OCI-LY1 (cell line): ENCODE measurements around the gene ZNRF3.

Experiments
- H2AFZ ChIP-seq: fragments of 200-600 bp; sonication (generic), shearing (Covaris generic); 2 replicates; pipeline ENCODE4 v1.6.0; 2014; ENCODE audit warnings: antibody characterized with exemption, mild to moderate bottlenecking, low read length
- H3F3A ChIP-seq: fragments of 200-600 bp; sonication (generic), shearing (Covaris generic); 2 replicates; pipeline ENCODE4 v1.6.0; 2014; ENCODE audit warnings: mild to moderate bottlenecking, antibody characterized with exemption, low read length, moderate library complexity; ENCODE audit not compliant: insufficient read depth
- H3K27ac ChIP-seq: fragments of 200-600 bp; sonication (generic); 2 replicates; pipeline ENCODE4 v1.5.1; 2014; ENCODE audit warnings: low read length, mixed run types, mild to moderate bottlenecking, low read depth; ENCODE audit not compliant: poor library complexity, severe bottlenecking
- H3K27me3 ChIP-seq: fragments of 200-600 bp; sonication (generic); 2 replicates; pipeline ENCODE4 v1.6.0; 2014; ENCODE audit warnings: antibody characterized with exemption, mild to moderate bottlenecking, low read length, moderate library complexity; ENCODE audit not compliant: insufficient read depth
- H3K36me3 ChIP-seq: fragments of 200-600 bp; sonication (generic); 2 replicates; pipeline ENCODE4 v1.6.1; 2014; ENCODE audit warnings: mild to moderate bottlenecking, antibody characterized with exemption, low read length, moderate library complexity, mixed read lengths; ENCODE audit not compliant: insufficient read depth
- H3K4me1 ChIP-seq: fragments of 200-600 bp; sonication (generic); 2 replicates; pipeline ENCODE4 v1.5.1; 2014; ENCODE audit warnings: mild to moderate bottlenecking, low read length, moderate library complexity; ENCODE audit not compliant: insufficient read depth, severe bottlenecking
- H3K4me2 ChIP-seq: fragments of 200-600 bp; sonication (generic), shearing (Covaris generic); 2 replicates; pipeline ENCODE4 v1.6.1; 2014; ENCODE audit warnings: low read length
- H3K4me3 ChIP-seq: fragments of 200-600 bp; sonication (generic); 2 replicates; pipeline ENCODE4 v1.5.1; 2014; ENCODE audit warnings: low read length, low read depth, mild to moderate bottlenecking, mixed read lengths; ENCODE audit not compliant: poor library complexity, severe bottlenecking
- H3K79me2 ChIP-seq: fragments of 200-600 bp; shearing (Covaris generic); 2 replicates; pipeline ENCODE4 v1.6.1; 2016; ENCODE audit warnings: mixed run types, low read length, mixed read lengths; ENCODE audit not compliant: insufficient read depth
- H3K9ac ChIP-seq: fragments of 200-600 bp; sonication (generic), shearing (Covaris generic); 2 replicates; pipeline ENCODE4 v1.6.1; 2014; ENCODE audit warnings: mild to moderate bottlenecking, low read length, mixed read lengths
- H3K9me2 ChIP-seq: fragments of 200-600 bp; sonication (generic), shearing (Covaris generic); 2 replicates; pipeline ENCODE4 v1.6.1; 2014; ENCODE audit warnings: low read depth, mild to moderate bottlenecking, low read length, mixed read lengths
- H3K9me3 ChIP-seq: fragments of 200-600 bp; shearing (Covaris generic); 2 replicates; pipeline ENCODE4 v1.6.1; 2014; ENCODE audit warnings: low read length, mixed read lengths
- H4K20me1 ChIP-seq: fragments of 200-600 bp; sonication (generic), shearing (Covaris generic); 2 replicates; pipeline ENCODE4 v1.6.0; 2016; ENCODE audit warnings: mild to moderate bottlenecking, low read length; ENCODE audit not compliant: insufficient read depth
- EZH2 ChIP-seq: fragments of 200-600 bp; sonication (generic), shearing (Covaris generic); IDR thresholded peaks from 2 replicates; pipeline ENCODE4 v1.8.0; 2017; ENCODE audit warnings: borderline replicate concordance, mixed run types, mild to moderate bottlenecking, antibody characterized with exemption, low read length, moderate library complexity, mixed read lengths
- TF ChIP-seq, protein P1 (sequence below): fragments of 200-600 bp; sonication (generic), shearing (Covaris generic); IDR thresholded peaks from 2 replicates; pipeline ENCODE4 v1.5.1; 2017; ENCODE audit warnings: mild to moderate bottlenecking, antibody characterized with exemption, low read length, moderate library complexity, mixed read lengths

Gene ZNRF3

DNA sequence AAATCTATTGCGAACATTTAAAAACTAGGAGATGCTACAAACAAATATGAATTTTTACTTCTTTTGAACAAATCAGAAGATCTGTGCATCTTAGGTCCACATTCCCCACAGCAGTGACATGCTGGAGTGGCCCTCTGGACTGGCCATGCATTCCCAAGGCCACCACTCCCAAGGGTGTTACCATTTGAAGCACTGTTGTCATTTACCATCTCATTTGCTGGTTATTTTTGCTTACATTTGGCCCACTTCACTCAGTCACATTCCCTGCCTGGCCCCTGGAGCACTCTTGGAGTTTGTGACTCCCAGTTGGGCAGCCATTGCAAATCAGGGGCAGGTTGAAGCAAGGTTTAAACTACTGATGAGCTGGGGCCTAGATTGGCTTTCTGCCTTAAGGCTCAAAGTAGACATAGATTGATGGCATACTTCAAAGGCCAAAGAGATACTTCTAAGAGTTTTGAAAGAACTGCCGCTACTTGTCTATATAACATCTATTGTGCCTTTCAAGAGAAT, 8.5 kb upstream of the ZNRF3 start:
- Histone ChIP-seq H3K4me1 (no peaks in the 10 kb centered on the region), H3K4me3 (no peak overlapping the region), H3K27me3 (no peaks in the 10 kb centered on the region), H3K9me3 (no peaks in the 10 kb centered on the region), H3K4me2 (no peak overlapping the region), H4K20me1 (no peaks in the 10 kb centered on the region), H3K79me2 (no peaks in the 10 kb centered on the region), H3K27ac (no peak overlapping the region), H3K9ac (no peak overlapping the region), H3F3A (no peaks in the 10 kb centered on the region), H3K36me3 (no peaks in the 10 kb centered on the region), H2AFZ (no peak overlapping the region), H3K9me2 (no peaks in the 10 kb centered on the region)
- TF ChIP-seq, protein P1, sequence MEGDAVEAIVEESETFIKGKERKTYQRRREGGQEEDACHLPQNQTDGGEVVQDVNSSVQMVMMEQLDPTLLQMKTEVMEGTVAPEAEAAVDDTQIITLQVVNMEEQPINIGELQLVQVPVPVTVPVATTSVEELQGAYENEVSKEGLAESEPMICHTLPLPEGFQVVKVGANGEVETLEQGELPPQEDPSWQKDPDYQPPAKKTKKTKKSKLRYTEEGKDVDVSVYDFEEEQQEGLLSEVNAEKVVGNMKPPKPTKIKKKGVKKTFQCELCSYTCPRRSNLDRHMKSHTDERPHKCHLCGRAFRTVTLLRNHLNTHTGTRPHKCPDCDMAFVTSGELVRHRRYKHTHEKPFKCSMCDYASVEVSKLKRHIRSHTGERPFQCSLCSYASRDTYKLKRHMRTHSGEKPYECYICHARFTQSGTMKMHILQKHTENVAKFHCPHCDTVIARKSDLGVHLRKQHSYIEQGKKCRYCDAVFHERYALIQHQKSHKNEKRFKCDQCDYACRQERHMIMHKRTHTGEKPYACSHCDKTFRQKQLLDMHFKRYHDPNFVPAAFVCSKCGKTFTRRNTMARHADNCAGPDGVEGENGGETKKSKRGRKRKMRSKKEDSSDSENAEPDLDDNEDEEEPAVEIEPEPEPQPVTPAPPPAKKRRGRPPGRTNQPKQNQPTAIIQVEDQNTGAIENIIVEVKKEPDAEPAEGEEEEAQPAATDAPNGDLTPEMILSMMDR = no peak
- TF ChIP-seq EZH2 = no peak

DNA sequence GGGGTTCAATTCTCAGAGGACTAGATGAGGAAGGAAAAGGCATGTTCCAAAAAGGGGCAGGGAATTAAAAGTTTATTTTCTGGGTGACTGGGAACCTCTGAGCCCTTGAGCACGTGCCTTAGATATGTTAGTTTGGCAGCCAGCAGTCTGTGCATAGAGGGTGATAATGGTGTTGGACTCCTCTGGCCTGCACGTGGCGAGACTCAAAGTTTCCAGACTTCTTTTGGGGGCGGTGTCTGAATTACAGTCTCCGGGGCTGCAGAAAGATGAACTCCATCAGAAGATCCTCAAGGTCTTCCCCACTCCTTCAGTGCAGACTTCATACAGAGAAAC, 861 bp upstream of the ZNRF3 start:
- H2AFZ ChIP-seq = no peak overlapping the region
- H3K4me3 ChIP-seq = peak overlapping the region; percentile 54
- no peak for TF ChIP-seq EZH2
- TF ChIP-seq, protein P1 = no peak

DNA sequence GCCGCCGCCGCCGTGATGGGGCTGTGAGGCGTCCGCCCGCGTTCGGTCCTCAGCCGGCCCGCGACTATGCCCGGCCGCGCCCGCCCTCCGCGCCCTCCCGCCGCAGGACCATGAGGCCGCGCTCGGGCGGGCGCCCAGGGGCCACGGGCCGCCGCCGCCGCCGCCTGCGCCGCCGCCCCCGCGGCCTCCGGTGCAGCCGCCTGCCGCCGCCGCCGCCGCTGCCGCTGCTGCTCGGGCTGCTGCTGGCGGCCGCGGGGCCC, 215 bp downstream of the ZNRF3 start:
- Histone ChIP-seq H3K4me3 (peak overlapping the region; percentile 52), H3K27ac (no peak overlapping the region), H3F3A (no peaks in the 10 kb centered on the region), H3K36me3 (no peaks in the 10 kb centered on the region), H3K4me2 (peak overlapping the region; percentile 70), H2AFZ (no peak overlapping the region), H3K9ac (no peak overlapping the region), H3K79me2 (no peaks in the 10 kb centered on the region), H3K4me1 (peaks cover 6% of the 10 kb centered on the region), H4K20me1 (no peaks in the 10 kb centered on the region), H3K27me3 (peaks cover 14% of the 10 kb centered on the region; the same call in 1 of the 2 replicates), H3K9me3 (no peaks in the 10 kb centered on the region), H3K9me2 (no peaks in the 10 kb centered on the region)
- no peak for TF ChIP-seq EZH2
- TF ChIP-seq, protein P1 = no peak

More for the DNA sequence above, 861 bp upstream of the ZNRF3 start:
- no peaks in the 10 kb centered on the region for H4K20me1 ChIP-seq
- peak overlapping the region; percentile 62 for H3K4me2 ChIP-seq
- no peaks in the 10 kb centered on the region for H3K9me2 ChIP-seq
- peak overlapping the region; percentile 37; the same call in 1 of the 2 replicates for H3K9ac ChIP-seq
- no peaks in the 10 kb centered on the region for H3K79me2 ChIP-seq
- peaks cover 14% of the 10 kb centered on the region; the same call in 1 of the 2 replicates for H3K27me3 ChIP-seq
- H3K4me1 ChIP-seq = peaks cover 6% of the 10 kb centered on the region
- H3K36me3 ChIP-seq = no peaks in the 10 kb centered on the region
- no peak overlapping the region for H3K27ac ChIP-seq
- no peaks in the 10 kb centered on the region for H3F3A ChIP-seq
- H3K9me3 ChIP-seq = no peaks in the 10 kb centered on the region
